ENCODE results near the gene S100A6. TPM values are rescaled to one million over a fixed set of nuclear protein-coding genes. Genes with fewer than 3 reads are reported as not detected.

Gene S100A6
- total RNA-seq, 5 donors from 2014 or later (not counting 1 experiment from before 2014, with no cell fraction given) = 200 to 467 (median 400) TPM

- WGBS (ENCODE audit: insufficient coverage) = 27% methylated on average over 3 of the region's 3 CpGs
- Histone ChIP-seq H3K27ac (ENCODE audit: low read length) (no peak overlapping the region), H3K27me3 (replicated peaks in 1 of 2; ENCODE audit: control insufficient read depth in 2 of 2, extremely low read depth in 1 of 2, insufficient read depth in 2 of 2, low read length in 1 of 2) (peaks cover 0 to 22% of the 10 kb centered on the region in 2 experiments), H3K9me3 (no peaks in the 10 kb centered on the region), H3K4me3 (ENCODE audit: control insufficient read depth in 1 of 2, extremely low read depth in 1 of 2, low read length in 1 of 2) (no peak overlapping the region), H3K4me1 (ENCODE audit: control insufficient read depth in 1 of 2, extremely low read depth in 1 of 2, insufficient read depth in 2 of 2, low read length in 2 of 2) (peaks cover 0 to 13% of the 10 kb centered on the region in 2 experiments), H3K36me3 (ENCODE audit: control insufficient read depth in 2 of 2, extremely low read depth in 1 of 2, insufficient read depth in 1 of 2, low read length in 1 of 2) (no peaks in the 10 kb centered on the region)
- Mint-ChIP-seq H3K36me3 (no peaks in the 10 kb centered on the region), H3K27me3 (peaks cover 5 to 10% of the 10 kb centered on the region in 2 donors), H3K4me3 (no peak overlapping the region), H3K27ac (peak overlapping the region; percentile 34 to 43), H3K4me1 (peaks cover 12 to 24% (median 22%) of the 10 kb centered on the region in 3 donors), H3K9me3 (no peaks in the 10 kb centered on the region)
- ATAC-seq (replicated peaks in 1 of 4) (peak; percentile 68 to 87 (median 76)), DNase-seq (peak in 30 of 35 experiments; percentile 12 to 60 (median 34))
- ChIA-PET CTCF (interaction anchor here (1.2 to 2.2 kb wide), 8 partner anchors 14 to 178 kb away, joined by 3 to 13 read pairs (median 4); partner anchors contain the start of gene S100A6 (in 1 of the 2)), POLR2A (no interaction called here)
These were observed 36.8 kb upstream of the S100A6 start for GRCh38 chr1:153572569-153573015.

DNA sequence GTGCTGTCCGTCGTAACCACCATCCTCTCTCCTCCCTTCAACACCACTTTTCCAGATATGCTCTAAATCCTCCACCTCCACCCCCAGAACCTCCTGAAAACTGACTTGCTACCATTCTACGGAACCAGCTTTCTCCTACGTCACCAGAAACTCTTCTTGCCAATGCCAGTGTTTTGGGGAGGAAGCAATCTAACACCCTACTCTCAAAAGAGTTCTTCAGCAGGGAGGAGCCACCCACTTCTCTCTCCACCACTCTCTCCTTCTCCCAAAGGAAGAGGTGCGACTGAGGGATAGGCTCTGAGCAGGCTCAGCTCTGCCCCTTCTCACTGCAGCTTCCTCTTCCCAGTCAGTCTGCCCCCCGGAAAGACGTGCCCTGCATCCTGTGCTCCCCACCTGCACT, 35.9 kb upstream of the S100A6 start:
- Histone ChIP-seq H3K9me3 (no peaks in the 10 kb centered on the region), H3K36me3 (ENCODE audit: control insufficient read depth in 2 of 2, extremely low read depth in 1 of 2, insufficient read depth in 1 of 2, low read length in 1 of 2) (no peaks in the 10 kb centered on the region), H3K4me3 (ENCODE audit: control insufficient read depth in 1 of 2, extremely low read depth in 1 of 2, low read length in 1 of 2) (no peak overlapping the region), H3K27me3 (replicated peaks in 1 of 2; ENCODE audit: control insufficient read depth in 2 of 2, extremely low read depth in 1 of 2, insufficient read depth in 2 of 2, low read length in 1 of 2) (peaks cover 0 to 13% of the 10 kb centered on the region in 2 experiments), H3K4me1 (ENCODE audit: control insufficient read depth in 1 of 2, extremely low read depth in 1 of 2, insufficient read depth in 2 of 2, low read length in 2 of 2) (peaks cover 2 to 22% of the 10 kb centered on the region in 2 experiments), H3K27ac (ENCODE audit: low read length) (no peak overlapping the region)
- WGBS (ENCODE audit: insufficient coverage) = 94% methylated on average over 2 of the region's 7 CpGs
- H3K27ac Mint-ChIP-seq = no peak overlapping the region
- DNase-seq = no peak
- no peak overlapping the region for H3K4me3 Mint-ChIP-seq
- H3K27me3 Mint-ChIP-seq = peaks cover 2 to 3% of the 10 kb centered on the region in 2 donors
- no peak for ATAC-seq (replicated peaks in 1 of 4)
- no peaks in the 10 kb centered on the region for H3K9me3 Mint-ChIP-seq
- POLR2A ChIA-PET = interaction anchor here in 1 of 2 donors (0.7 kb wide), 1 partner anchor 1187 kb away, joined by 6 read pairs; no protein-coding TSS in a partner anchor
- H3K36me3 Mint-ChIP-seq = no peaks in the 10 kb centered on the region
- CTCF ChIA-PET = interaction anchor here (0.8 to 4.3 kb wide), 10 partner anchors 32 to 179 kb away, joined by 3 to 27 read pairs (median 6); partner anchors contain the start of gene S100A6 (in 1 of the 2)
- peaks cover 16 to 31% (median 28%) of the 10 kb centered on the region in 3 donors for H3K4me1 Mint-ChIP-seq

GRCh38 chr1:153570874-153571273, 35.1 kb upstream of the S100A6 start:
- WGBS (ENCODE audit: insufficient coverage) = 97% methylated on average over 3 of the region's 5 CpGs
- H3K36me3 Mint-ChIP-seq = no peaks in the 10 kb centered on the region
- POLR2A ChIA-PET = interaction anchor here (0.6 to 1.1 kb wide), 4 partner anchors 39 to 1188 kb away, joined by 3 to 11 read pairs (median 5); no protein-coding TSS in a partner anchor

DNA sequence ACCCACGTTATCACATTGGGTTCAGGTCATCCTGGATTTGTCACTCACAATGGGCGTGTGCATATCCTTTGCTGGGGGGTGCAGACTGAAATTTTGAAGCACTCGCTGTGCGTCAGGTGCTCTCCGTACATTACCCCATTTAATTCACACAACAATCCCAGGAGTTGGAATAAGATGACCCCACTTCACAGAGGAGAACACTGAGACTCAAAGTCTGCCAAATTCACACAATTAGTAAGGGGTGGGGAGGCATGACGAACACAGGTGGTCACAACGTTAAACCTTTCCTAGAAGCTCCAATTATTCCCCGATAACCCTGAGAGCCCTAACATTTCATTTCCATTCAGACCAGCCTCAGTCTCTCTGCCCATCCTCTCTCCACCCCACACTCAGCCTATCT, 33.7 kb upstream of the S100A6 start:
- H3K9me3 ChIP-seq = no peaks in the 10 kb centered on the region
- H3K27ac ChIP-seq (ENCODE audit: low read length) = no peak overlapping the region
- no peaks in the 10 kb centered on the region for H3K36me3 ChIP-seq (ENCODE audit: control insufficient read depth in 2 of 2, extremely low read depth in 1 of 2, insufficient read depth in 1 of 2, low read length in 1 of 2)
- H3K27me3 ChIP-seq (replicated peaks in 1 of 2; ENCODE audit: control insufficient read depth in 2 of 2, extremely low read depth in 1 of 2, insufficient read depth in 2 of 2, low read length in 1 of 2) = peaks cover 0 to 7% of the 10 kb centered on the region in 2 experiments
- peaks cover 0 to 3% of the 10 kb centered on the region in 2 donors for H3K27me3 Mint-ChIP-seq
- H3K27ac Mint-ChIP-seq = no peak overlapping the region
- H3K4me1 Mint-ChIP-seq = peaks cover 32 to 44% (median 39%) of the 10 kb centered on the region in 3 donors
- H3K9me3 Mint-ChIP-seq = no peaks in the 10 kb centered on the region
- DNase-seq (no peak), ATAC-seq (replicated peaks in 1 of 4) (no peak)
- ChIA-PET POLR2A (interaction anchor here in 1 of 2 donors (1.8 kb wide), 1 partner anchor 37 kb away, joined by 7 read pairs; no protein-coding TSS in a partner anchor), CTCF (interaction anchor here (0.5 to 4.3 kb wide), 9 partner anchors 13 to 59 kb away, joined by 3 to 36 read pairs (median 3); no protein-coding TSS in a partner anchor)
- no peak overlapping the region for H3K4me3 ChIP-seq (ENCODE audit: control insufficient read depth in 1 of 2, extremely low read depth in 1 of 2, low read length in 1 of 2)
- H3K4me1 ChIP-seq (ENCODE audit: control insufficient read depth in 1 of 2, extremely low read depth in 1 of 2, insufficient read depth in 2 of 2, low read length in 2 of 2) = peaks cover 4 to 37% of the 10 kb centered on the region in 2 experiments
- H3K36me3 Mint-ChIP-seq = no peaks in the 10 kb centered on the region
- WGBS (ENCODE audit: insufficient coverage) = 76% methylated on average over 5 of the region's 8 CpGs
- no peak overlapping the region for H3K4me3 Mint-ChIP-seq

More at GRCh38 chr1:153570874-153571273, 35.1 kb upstream of the S100A6 start:
- no peak overlapping the region for H3K27ac Mint-ChIP-seq
- H3K9me3 Mint-ChIP-seq = no peaks in the 10 kb centered on the region
- peaks cover 24 to 38% (median 35%) of the 10 kb centered on the region in 3 donors for H3K4me1 Mint-ChIP-seq
- CTCF ChIA-PET = interaction anchor here (0.8 to 4.3 kb wide), 6 partner anchors 26 to 61 kb away, joined by 3 to 36 read pairs (median 12); no protein-coding TSS in a partner anchor
- Histone ChIP-seq H3K27me3 (replicated peaks in 1 of 2; ENCODE audit: control insufficient read depth in 2 of 2, extremely low read depth in 1 of 2, insufficient read depth in 2 of 2, low read length in 1 of 2) (peaks cover 0 to 7% of the 10 kb centered on the region in 2 experiments), H3K27ac (ENCODE audit: low read length) (no peak overlapping the region), H3K4me3 (ENCODE audit: control insufficient read depth in 1 of 2, extremely low read depth in 1 of 2, low read length in 1 of 2) (no peak overlapping the region), H3K36me3 (ENCODE audit: control insufficient read depth in 2 of 2, extremely low read depth in 1 of 2, insufficient read depth in 1 of 2, low read length in 1 of 2) (no peaks in the 10 kb centered on the region), H3K9me3 (no peaks in the 10 kb centered on the region), H3K4me1 (ENCODE audit: control insufficient read depth in 1 of 2, extremely low read depth in 1 of 2, insufficient read depth in 2 of 2, low read length in 2 of 2) (peaks cover 4 to 30% of the 10 kb centered on the region in 2 experiments)
- DNase-seq (no peak), ATAC-seq (replicated peaks in 1 of 4) (no peak)
- no peak overlapping the region for H3K4me3 Mint-ChIP-seq
- H3K27me3 Mint-ChIP-seq = peaks cover 0 to 3% of the 10 kb centered on the region in 2 donors

GRCh38 chr1:153568367-153569099, 32.7 kb upstream of the S100A6 start:
- Mint-ChIP-seq H3K9me3 (no peaks in the 10 kb centered on the region), H3K4me3 (peak overlapping the region; percentile 40 to 59 (median 55)), H3K27ac (peak overlapping the region; percentile 81 to 82), H3K36me3 (no peaks in the 10 kb centered on the region), H3K27me3 (peaks cover 0 to 3% of the 10 kb centered on the region in 2 donors), H3K4me1 (peaks cover 32 to 44% (median 39%) of the 10 kb centered on the region in 3 donors)
- Histone ChIP-seq H3K27ac (ENCODE audit: low read length) (no peak overlapping the region), H3K9me3 (no peaks in the 10 kb centered on the region), H3K4me3 (ENCODE audit: control insufficient read depth in 1 of 2, extremely low read depth in 1 of 2, low read length in 1 of 2) (peak overlapping the region in 1 of 2 donors; percentile 25), H3K36me3 (ENCODE audit: control insufficient read depth in 2 of 2, extremely low read depth in 1 of 2, insufficient read depth in 1 of 2, low read length in 1 of 2) (no peaks in the 10 kb centered on the region), H3K27me3 (replicated peaks in 1 of 2; ENCODE audit: control insufficient read depth in 2 of 2, extremely low read depth in 1 of 2, insufficient read depth in 2 of 2, low read length in 1 of 2) (peaks cover 0 to 7% of the 10 kb centered on the region in 2 experiments), H3K4me1 (ENCODE audit: control insufficient read depth in 1 of 2, extremely low read depth in 1 of 2, insufficient read depth in 2 of 2, low read length in 2 of 2) (peaks cover 4 to 37% of the 10 kb centered on the region in 2 experiments)
- ATAC-seq (replicated peaks in 1 of 4) = peak; percentile 17 to 61 (median 30)
- 21% methylated on average over 21 of the region's 25 CpGs for WGBS (ENCODE audit: insufficient coverage)
- DNase-seq = peak; percentile 30 to 87 (median 70)
- POLR2A ChIA-PET = interaction anchor here (0.5 to 1.8 kb wide), 3 partner anchors 24 to 63 kb away, joined by 3 to 7 read pairs (median 4); no protein-coding TSS in a partner anchor
- CTCF ChIA-PET = interaction anchor here (0.5 to 4.3 kb wide), 8 partner anchors 35 to 988 kb away, joined by 3 to 36 read pairs (median 4); no protein-coding TSS in a partner anchor
